Astrocyte of the cerebellum (primary cell): ENCODE data around the gene SORL1.

Experiments
- DNase-seq: peaks from one replicate; pipeline ENCODE4 v3.0.0-alpha.2; 2011; ENCODE audit warnings: low read depth
- H3K4me3 ChIP-seq: 2 replicates; pipeline ENCODE4 v1.5.1; 2011; ENCODE audit warnings: mild to moderate bottlenecking, low read depth, low read length, moderate library complexity
- in situ Hi-C: cut with HindIII; loops from 2 replicates; pipeline ENCODE4 v1.10.0; 2017; ENCODE audit warnings: low sequenced_read_pairs
- TF ChIP-seq, protein P1 (sequence below): IDR thresholded peaks from 2 replicates; pipeline ENCODE4 v1.5.1; 2012; ENCODE audit warnings: low read length, low read depth, moderate library complexity, mild to moderate bottlenecking; ENCODE audit errors: missing control alignments

Gene SORL1

DNA sequence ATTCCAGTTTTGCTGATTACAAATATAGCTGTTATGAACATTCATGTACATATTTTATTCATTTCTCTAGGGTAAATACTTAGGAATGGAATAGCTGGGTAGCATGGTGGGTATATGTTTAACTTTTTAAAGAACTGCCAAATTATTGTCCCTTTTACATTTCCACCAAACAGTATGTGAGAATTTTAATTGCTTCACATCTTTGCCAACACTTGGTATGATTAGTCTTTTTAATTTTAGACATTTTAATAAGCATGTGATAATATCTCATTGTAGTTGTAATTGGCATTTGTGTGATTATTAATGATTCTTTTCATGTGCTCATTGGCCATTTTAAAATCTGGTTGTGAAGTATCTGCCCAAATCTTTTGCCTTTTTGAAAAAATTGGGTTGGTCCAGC, 73.3 kb downstream of the SORL1 start:
- TF ChIP-seq, protein P1, sequence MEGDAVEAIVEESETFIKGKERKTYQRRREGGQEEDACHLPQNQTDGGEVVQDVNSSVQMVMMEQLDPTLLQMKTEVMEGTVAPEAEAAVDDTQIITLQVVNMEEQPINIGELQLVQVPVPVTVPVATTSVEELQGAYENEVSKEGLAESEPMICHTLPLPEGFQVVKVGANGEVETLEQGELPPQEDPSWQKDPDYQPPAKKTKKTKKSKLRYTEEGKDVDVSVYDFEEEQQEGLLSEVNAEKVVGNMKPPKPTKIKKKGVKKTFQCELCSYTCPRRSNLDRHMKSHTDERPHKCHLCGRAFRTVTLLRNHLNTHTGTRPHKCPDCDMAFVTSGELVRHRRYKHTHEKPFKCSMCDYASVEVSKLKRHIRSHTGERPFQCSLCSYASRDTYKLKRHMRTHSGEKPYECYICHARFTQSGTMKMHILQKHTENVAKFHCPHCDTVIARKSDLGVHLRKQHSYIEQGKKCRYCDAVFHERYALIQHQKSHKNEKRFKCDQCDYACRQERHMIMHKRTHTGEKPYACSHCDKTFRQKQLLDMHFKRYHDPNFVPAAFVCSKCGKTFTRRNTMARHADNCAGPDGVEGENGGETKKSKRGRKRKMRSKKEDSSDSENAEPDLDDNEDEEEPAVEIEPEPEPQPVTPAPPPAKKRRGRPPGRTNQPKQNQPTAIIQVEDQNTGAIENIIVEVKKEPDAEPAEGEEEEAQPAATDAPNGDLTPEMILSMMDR: no peak
- no peak overlapping the region for H3K4me3 ChIP-seq
- in situ Hi-C loops: no loop called here
- DNase-seq: no peak

DNA sequence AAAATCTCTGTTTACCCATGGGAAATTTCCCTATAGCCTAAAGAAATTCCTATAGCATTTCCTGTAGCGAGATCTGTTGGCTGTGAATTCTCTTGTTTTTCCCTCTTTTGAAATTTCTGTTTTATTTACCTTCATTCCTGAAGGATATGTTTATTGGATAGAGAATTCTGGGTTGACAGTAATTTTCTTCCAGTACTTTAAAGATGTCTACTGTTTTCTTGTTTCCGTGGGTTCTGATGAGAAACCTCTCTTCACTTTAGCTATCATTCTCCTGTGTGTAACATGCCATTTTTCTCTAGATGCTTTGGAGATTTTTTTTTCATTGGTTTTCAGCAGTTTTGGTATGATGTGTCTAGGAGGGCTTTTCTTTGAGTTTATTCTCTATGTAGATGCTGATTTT, 78.1 kb downstream of the SORL1 start:
- H3K4me3 ChIP-seq: no peak overlapping the region
- in situ Hi-C loops: no loop called here
- DNase-seq: no peak
- TF ChIP-seq, protein P1: no peak

DNA sequence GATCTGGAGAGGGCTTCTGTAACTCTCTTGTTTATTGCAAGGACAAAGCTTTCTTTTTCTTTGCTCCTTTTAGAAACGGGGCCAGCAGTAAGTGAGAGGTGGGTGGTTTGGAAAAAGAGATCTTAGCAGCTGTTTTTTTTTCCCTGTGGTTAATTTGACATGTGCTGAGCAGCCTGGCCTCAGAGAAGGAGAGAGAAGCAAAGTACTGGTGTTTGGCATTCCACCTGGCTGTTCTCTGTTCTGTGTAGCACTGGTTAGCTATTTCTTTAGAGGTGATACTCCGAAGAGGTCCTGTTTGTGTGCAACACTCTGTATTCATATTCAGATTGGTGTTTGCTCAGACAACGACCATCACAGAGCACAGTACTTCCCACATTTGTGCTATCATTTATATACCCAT, 81.5 kb downstream of the SORL1 start:
- in situ Hi-C loops: no loop called here
- TF ChIP-seq, protein P1: no peak
- no peak for DNase-seq
- no peak overlapping the region for H3K4me3 ChIP-seq

DNA sequence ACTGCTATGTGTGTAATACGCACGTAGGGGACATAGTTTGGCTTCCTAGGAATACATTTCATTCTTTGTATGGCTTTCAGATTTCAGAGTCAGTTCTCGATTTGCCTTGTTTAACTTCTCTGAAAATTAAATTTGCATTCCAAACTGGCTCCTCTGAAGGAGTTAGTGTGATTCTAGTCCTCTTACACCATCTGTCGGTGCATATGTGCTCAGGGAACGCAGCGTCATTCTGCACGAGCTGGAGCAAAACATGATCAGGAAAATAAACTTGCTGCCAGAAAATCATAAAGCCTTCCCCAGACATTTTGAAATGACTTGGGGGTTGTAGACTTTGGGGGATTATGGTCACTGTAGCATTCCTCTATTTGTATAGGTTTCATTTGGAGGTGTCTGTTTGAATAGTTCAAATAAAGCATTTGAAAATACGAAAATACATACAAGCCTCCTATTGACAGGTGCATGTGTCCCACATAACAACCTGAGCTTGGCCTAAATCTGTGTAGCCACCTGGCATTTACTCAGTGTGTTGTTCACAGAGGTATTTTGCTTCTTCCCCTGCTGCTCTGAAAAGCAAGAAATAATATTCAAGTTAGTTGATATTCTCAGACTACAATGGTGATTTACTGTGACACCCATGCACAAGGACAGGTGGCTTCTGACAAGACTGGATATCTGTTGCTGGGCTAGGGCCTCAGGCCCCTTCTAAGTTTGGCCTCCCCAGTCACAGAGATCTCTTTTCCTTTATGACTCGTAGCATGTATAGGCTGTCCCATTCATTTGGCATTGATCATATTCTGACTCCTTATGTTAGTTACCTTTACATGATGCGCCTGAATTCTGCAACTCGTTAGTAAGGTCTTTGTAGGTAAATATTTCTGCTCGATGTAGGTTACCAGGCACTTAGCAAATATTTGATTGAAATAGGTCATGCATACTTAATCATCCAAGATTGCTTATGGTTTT, 82.3 kb downstream of the SORL1 start:
- in situ Hi-C loops: no loop called here
- TF ChIP-seq, protein P1: peak; percentile 54
- DNase-seq: no peak
- H3K4me3 ChIP-seq: no peak overlapping the region

DNA sequence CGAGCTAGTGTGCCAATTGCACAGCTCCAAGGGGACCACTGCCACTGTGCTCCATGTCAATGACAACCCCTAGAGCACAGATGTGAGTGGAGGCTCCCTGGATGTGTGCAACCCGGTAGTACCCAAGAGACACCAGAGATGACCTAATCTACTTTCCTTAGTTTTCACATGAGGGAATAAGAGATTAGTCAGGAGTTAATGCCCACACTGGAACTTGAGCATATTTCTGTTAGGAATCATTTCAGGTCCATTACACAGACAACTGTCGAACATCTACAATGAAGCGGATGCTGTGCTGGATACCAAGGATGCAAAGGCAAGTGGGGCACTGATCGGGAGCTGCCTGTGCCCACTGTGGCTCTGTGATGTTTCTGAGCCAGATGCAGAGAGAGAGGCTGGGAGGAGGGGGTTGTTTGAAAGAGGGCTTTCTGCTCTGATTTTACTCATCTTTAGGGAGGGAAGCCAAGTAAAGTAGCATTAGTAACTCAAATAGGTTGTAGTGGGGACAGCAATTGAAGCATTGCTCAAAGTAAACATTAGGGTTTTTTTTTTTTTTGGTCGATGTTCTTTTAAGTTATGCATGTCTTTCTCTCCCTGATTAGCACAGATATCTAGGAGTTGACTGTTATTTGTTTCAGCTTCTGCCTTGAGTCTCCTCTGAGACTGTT, 83.1 kb downstream of the SORL1 start:
- TF ChIP-seq, protein P1: no peak
- in situ Hi-C loops: no loop called here
- H3K4me3 ChIP-seq: no peak overlapping the region
- no peak for DNase-seq

DNA sequence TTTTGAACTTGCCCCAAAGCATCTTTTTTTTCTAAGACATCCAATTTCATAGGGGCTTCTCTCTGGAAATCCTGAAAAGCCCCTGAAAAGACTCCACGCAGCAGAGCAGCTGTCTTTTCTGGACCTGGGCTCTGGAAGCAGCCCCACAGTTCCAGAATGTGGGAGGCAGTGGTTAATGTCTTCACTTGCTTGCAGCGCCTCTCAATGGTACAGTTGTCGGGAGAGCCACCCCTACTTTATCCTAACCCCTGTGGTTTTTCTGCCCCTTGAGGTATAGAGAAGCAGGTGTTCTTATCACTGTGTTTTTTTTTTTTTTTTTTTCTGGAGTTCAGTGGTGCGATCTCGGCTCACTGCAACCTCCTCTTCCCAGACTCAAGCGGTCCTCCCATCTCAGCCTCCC, 84.0 kb downstream of the SORL1 start:
- TF ChIP-seq, protein P1: no peak
- H3K4me3 ChIP-seq: no peak overlapping the region
- DNase-seq: no peak
- in situ Hi-C loops: no loop called here
